ENCODE measurements around the gene NFE2L2. TPM values are rescaled to one million over a fixed set of nuclear protein-coding genes. Genes with fewer than 3 reads are reported as not detected.

The NFE2L2 gene
- total and polyA plus RNA-seq, 2 donors (not counting 1 experiment from before 2014, with no cell fraction given) = 16.8 to 93.6 TPM

DNA sequence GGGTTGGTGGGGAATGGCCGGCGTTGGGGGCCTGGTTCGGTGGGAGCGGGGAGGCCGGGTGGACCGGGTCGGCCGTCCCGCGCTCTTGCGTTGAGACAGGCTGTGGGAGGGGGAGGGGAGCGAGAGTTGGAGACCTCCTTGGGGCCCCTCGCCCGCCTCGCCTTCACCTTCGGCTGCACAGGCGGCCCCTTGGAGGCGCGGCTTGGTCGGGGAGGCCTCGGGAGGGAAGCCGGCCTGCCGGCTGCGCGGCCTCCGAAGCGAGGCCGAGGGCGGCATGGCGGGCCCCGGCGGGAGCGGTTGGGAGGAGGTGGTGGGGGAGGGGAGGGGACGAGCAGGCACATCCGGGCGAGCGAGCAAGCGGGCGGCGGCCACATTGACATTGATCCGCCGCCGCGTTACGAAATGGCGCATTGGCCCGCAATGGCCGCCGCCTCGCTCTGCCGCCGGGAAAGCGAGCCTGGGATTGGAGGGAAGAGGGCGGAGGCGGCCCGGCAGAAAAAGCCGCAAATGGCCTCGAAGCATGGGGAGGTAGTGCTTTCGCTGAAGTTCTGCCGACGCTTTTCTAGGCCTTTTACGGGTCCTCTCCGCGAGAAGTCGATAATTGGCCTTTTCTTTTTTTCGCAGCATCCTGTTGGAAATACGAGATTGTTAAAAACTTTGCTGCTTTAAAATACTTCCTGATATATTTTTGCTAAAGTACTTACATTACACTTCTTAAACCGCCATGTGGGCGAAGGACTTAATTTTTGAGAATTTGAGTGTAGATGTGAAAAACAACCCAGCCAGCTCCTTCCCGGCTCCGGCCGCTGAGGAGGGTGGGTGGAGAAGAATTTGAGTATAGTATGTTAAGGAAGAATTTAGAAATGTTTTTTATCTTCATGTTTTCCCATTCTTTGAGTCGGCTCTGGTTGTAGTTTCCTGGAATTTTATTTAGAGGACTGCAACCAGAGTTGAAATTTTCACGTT is 51.4 kb downstream of the NFE2L2 start:
- H3K27ac ChIP-seq (ENCODE audit: low read length in 2 of 2) = peak overlapping the region; percentile 96 to 100
- no peaks in the 10 kb centered on the region for H3K27me3 ChIP-seq (replicated peaks in 1 of 4; ENCODE audit: control extremely low read depth in 1 of 4, control insufficient read depth in 3 of 4, insufficient read depth in 4 of 4, low read length in 3 of 4)
- Mint-ChIP-seq H3K9me3 (ENCODE audit: insufficient read depth) (no peaks in the 10 kb centered on the region), H3K4me1 (peaks cover 50% of the 10 kb centered on the region), H3K27me3 (no peaks in the 10 kb centered on the region), H3K4me3 (peak overlapping the region; percentile 91), H3K27ac (peak overlapping the region; percentile 98)
- H3K9me3 ChIP-seq (ENCODE audit: control extremely low read depth in 1 of 3, control insufficient read depth in 2 of 3, insufficient read depth in 1 of 3, low read length in 2 of 3) = no peaks in the 10 kb centered on the region
- CTCF ChIA-PET = interaction anchor here (1.3 to 1.8 kb wide), 6 partner anchors 15 to 203 kb away, joined by 3 to 41 read pairs (median 6); partner anchors contain the start of gene NFE2L2
- whole genome bisulfite sequencing (ENCODE audit: insufficient coverage) = under 1% methylated on average over 59 of the region's 74 CpGs
- DNase-seq (peak; percentile 95), ATAC-seq (ENCODE audit: low read depth) (peak; percentile 51)
- POLR2A ChIA-PET = interaction anchor here (0.6 to 2.8 kb wide), 5 partner anchors 27 to 65 kb away, joined by 3 to 50 read pairs (median 6); partner anchors contain the start of gene NFE2L2
- H3K79me2 ChIP-seq (ENCODE audit: control insufficient read depth, insufficient read depth, low read length) = peaks cover 69% of the 10 kb centered on the region
- H3K36me3 ChIP-seq (replicated peaks in 1 of 2; ENCODE audit: control extremely low read depth in 1 of 2, control insufficient read depth in 1 of 2, extremely low read depth in 1 of 2, insufficient read depth in 2 of 2, low read length in 1 of 2) = peaks cover 5 to 34% of the 10 kb centered on the region in 2 experiments
- no peak for TF ChIP-seq EZH2 (IDR thresholded peaks at IDR 0.05; ENCODE audit: borderline replicate concordance, insufficient read depth, low read depth, low read length, poor library complexity, severe bottlenecking)
- TF ChIP-seq, protein P1, sequence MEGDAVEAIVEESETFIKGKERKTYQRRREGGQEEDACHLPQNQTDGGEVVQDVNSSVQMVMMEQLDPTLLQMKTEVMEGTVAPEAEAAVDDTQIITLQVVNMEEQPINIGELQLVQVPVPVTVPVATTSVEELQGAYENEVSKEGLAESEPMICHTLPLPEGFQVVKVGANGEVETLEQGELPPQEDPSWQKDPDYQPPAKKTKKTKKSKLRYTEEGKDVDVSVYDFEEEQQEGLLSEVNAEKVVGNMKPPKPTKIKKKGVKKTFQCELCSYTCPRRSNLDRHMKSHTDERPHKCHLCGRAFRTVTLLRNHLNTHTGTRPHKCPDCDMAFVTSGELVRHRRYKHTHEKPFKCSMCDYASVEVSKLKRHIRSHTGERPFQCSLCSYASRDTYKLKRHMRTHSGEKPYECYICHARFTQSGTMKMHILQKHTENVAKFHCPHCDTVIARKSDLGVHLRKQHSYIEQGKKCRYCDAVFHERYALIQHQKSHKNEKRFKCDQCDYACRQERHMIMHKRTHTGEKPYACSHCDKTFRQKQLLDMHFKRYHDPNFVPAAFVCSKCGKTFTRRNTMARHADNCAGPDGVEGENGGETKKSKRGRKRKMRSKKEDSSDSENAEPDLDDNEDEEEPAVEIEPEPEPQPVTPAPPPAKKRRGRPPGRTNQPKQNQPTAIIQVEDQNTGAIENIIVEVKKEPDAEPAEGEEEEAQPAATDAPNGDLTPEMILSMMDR (IDR thresholded peaks at IDR 0.05) = no peak
- H3K4me2 ChIP-seq (replicated peaks; ENCODE audit: low read depth, low read length, poor library complexity, severe bottlenecking) = peak overlapping the region; percentile 84
- H2AFZ ChIP-seq (ENCODE audit: insufficient read depth, low read depth, low read length, poor library complexity, severe bottlenecking) = peak overlapping the region; percentile 12
- H3K4me1 ChIP-seq (ENCODE audit: control insufficient read depth in 2 of 2, insufficient read depth in 2 of 2, low read length in 2 of 2) = peaks cover 32 to 37% of the 10 kb centered on the region in 2 donors
- H3K9ac ChIP-seq (ENCODE audit: low read length) = peak overlapping the region; percentile 93
- peak overlapping the region; percentile 53 to 97 (median 94) for H3K4me3 ChIP-seq (ENCODE audit: control extremely low read depth in 1 of 5, extremely low read depth in 1 of 5, insufficient read depth in 1 of 5, low read depth in 2 of 5, low read length in 4 of 5)
- H4K20me1 ChIP-seq (ENCODE audit: control insufficient read depth, insufficient read depth, low read length, poor library complexity, severe bottlenecking) = peaks cover 41% of the 10 kb centered on the region
- intact Hi-C loops (cut with micrococcal nuclease) = loop anchor here (1.0 to 5.0 kb wide), 7 partner anchors 28 to 1238 kb away; partner anchors contain the start of genes PJVK and PRKRA
